Measurements from ENCODE around the gene SYT7.

DNA sequence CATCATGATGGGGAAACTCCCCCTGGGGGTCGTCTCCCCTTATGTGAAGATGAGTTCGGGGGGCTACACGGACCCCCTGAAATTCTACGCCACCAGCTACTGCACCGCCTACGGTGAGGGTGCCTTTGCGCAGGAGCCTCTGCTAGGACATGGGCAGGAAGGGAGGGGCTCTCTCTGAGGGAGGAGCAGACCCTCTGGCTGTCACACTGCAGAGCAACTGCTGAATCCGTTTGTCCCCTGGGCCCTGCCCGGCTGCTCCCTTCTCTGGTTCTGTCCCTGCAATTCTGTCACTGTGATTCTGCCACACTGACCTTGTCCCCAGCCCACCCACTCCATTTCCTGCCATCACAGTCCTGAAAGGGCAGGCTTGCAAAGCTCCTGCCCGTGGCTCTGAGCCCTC is 99.1 kb downstream of the SYT7 start:
- TF ChIP-seq POLR2A (IDR thresholded peaks at IDR 0.05; ENCODE audit: low read length) (no peak), GATA1 (IDR thresholded peaks at IDR 0.05; ENCODE audit: low read depth, low read length) (no peak)
